Measurements from ENCODE around the gene HOXC9. TPM values are rescaled to one million over a fixed set of nuclear protein-coding genes. Genes with fewer than 3 reads are reported as not detected.

Gene HOXC9
- total RNA-seq, 1 donor from 2014 or later, result not detected

DNA sequence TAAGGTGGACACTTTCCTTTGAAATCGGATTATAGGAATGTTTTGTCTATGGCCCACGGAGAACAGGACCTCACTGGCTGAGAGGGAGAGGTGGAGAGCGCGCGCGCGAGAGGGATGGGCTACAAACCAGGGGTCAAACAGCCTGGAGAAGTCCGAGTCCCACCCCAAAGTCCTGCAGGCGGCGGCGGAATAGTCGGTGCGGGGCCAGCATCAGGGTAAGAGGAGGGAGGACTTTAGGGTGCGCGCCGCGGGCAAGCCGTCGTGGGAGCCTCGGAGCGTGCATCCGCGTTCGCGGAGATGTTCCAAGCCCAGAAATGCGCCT lies 5.5 kb downstream of the HOXC9 start:
- H3K4me3 Mint-ChIP-seq, result no peak overlapping the region
- TF ChIP-seq, protein P1, sequence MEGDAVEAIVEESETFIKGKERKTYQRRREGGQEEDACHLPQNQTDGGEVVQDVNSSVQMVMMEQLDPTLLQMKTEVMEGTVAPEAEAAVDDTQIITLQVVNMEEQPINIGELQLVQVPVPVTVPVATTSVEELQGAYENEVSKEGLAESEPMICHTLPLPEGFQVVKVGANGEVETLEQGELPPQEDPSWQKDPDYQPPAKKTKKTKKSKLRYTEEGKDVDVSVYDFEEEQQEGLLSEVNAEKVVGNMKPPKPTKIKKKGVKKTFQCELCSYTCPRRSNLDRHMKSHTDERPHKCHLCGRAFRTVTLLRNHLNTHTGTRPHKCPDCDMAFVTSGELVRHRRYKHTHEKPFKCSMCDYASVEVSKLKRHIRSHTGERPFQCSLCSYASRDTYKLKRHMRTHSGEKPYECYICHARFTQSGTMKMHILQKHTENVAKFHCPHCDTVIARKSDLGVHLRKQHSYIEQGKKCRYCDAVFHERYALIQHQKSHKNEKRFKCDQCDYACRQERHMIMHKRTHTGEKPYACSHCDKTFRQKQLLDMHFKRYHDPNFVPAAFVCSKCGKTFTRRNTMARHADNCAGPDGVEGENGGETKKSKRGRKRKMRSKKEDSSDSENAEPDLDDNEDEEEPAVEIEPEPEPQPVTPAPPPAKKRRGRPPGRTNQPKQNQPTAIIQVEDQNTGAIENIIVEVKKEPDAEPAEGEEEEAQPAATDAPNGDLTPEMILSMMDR (IDR thresholded peaks at IDR 0.05), result no peak
- peaks cover 78% of the 10 kb centered on the region for H3K27me3 Mint-ChIP-seq
- H3K9me3 Mint-ChIP-seq, result no peaks in the 10 kb centered on the region
- DNase-seq (no peak), ATAC-seq (ENCODE audit: low read depth) (no peak)
- intact Hi-C loops (cut with micrococcal nuclease), result loop anchor here (5.0 to 10.0 kb wide), 4 partner anchors 42 to 389 kb away; partner anchors contain the start of gene CISTR
- H3K4me1 Mint-ChIP-seq, result peaks cover 22% of the 10 kb centered on the region
- POLR2A ChIA-PET, result interaction anchor here (0.6 to 1.7 kb wide), 3 partner anchors 183 to 202 kb away, joined by 3 to 7 read pairs (median 5); partner anchors contain the start of gene SMUG1
- CTCF ChIA-PET, result interaction anchor here (0.6 to 7.4 kb wide), 15 partner anchors 10 to 213 kb away, joined by 3 to 78 read pairs (median 6); partner anchors contain the start of genes HOXC10, HOXC4, HOXC5 and SMUG1
- H3K36me3 Mint-ChIP-seq (ENCODE audit: low read depth), result no peaks in the 10 kb centered on the region
- no peak overlapping the region for H3K27ac Mint-ChIP-seq

DNA sequence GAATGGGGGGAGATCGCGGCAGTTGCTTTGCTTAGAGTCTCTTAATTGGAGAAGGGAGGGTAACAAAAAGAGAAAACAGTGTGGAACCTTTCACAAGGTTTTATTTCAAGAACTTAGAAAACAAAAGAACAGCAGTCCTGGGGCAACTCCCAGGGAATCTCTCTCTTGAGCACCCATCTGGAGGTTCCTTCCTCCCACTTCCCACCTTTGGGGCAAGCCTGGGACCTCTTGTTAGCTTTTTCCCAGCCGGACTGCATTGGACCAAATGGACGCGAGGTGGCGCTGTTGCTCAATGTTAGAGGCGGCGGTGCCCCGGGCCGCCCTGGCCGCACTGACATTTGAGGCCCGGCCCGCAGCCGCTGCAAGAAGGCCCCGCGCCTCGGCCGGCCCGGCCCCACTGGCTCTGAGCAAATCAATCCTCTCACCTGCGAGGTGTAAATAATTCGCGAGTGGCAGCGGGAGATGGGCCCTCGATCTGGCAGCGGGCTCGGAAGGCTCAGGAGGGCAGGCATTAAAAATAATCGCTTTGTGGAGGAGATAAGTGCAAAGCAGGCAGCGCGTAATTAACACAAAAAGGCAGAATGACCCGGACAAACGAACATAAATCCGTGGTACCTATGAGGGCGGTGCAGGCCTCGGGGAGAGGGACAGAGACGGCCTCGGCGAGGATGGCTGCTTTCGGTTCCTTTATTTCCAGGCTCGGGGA lies 6.0 kb downstream of the HOXC9 start:
- POLR2A ChIA-PET, result interaction anchor here (0.6 to 1.7 kb wide), 3 partner anchors 183 to 201 kb away, joined by 3 to 7 read pairs (median 5); partner anchors contain the start of gene SMUG1
- Mint-ChIP-seq H3K27ac (no peak overlapping the region), H3K4me3 (peak overlapping the region; percentile 78), H3K27me3 (peaks cover 77% of the 10 kb centered on the region), H3K4me1 (peaks cover 23% of the 10 kb centered on the region), H3K36me3 (ENCODE audit: low read depth) (no peaks in the 10 kb centered on the region), H3K9me3 (no peaks in the 10 kb centered on the region)
- CTCF ChIA-PET, result interaction anchor here (0.6 to 7.4 kb wide), 17 partner anchors 10 to 212 kb away, joined by 3 to 78 read pairs (median 6); partner anchors contain the start of genes HOXC10, HOXC4, HOXC5 and SMUG1
- ATAC-seq (ENCODE audit: low read depth) (peak; percentile 89), DNase-seq (peak; percentile 83)
- TF ChIP-seq, protein P1 (IDR thresholded peaks at IDR 0.05), result peak; percentile 67
- intact Hi-C loops (cut with micrococcal nuclease), result loop anchor here (1.0 to 10.0 kb wide), 9 partner anchors 11 to 389 kb away; partner anchors contain the start of genes CISTR and HOXC5

DNA sequence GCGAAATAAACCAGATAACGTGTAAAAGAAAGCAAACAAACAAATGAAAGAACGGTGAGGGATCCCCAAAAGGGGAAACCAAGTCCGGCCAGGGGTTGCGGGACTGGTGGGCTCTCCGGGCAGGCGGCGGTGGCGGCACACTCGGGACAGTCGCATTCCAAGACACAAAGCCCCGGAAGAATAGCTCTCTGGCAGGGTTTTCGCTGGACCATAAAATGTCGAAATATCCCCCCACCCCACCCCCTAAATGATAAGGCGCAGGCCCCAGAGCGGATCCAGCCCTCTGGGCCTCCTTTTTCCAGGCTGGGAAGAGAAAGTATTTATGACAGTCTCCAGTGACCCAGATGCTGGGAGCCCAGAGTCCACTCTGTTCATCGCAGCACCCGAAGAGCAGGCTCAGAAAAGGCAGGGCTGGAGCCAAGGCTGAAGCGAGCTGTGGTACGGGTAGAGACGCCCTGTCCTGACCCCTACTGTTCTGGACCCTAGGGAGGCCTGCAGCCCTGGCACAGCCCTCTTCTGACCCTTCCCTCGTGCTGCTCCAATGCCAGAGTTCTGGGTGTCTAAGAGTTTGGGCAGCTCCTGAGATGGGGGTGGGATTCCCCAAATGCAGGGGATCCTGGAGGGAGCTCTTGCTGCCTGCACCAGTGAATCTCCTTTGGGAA lies 6.7 kb downstream of the HOXC9 start:
- intact Hi-C loops (cut with micrococcal nuclease), result loop anchor here (1.0 to 10.0 kb wide), 9 partner anchors 11 to 388 kb away; partner anchors contain the start of genes CISTR and HOXC5
- Mint-ChIP-seq H3K27ac (no peak overlapping the region), H3K36me3 (ENCODE audit: low read depth) (no peaks in the 10 kb centered on the region), H3K9me3 (no peaks in the 10 kb centered on the region), H3K4me1 (peaks cover 29% of the 10 kb centered on the region), H3K27me3 (peaks cover 77% of the 10 kb centered on the region), H3K4me3 (peak overlapping the region; percentile 78)
- ChIA-PET POLR2A (interaction anchor here (1.0 to 1.7 kb wide), 2 partner anchors 182 to 201 kb away, joined by 3 to 7 read pairs; partner anchors contain the start of gene SMUG1), CTCF (interaction anchor here (0.9 to 7.4 kb wide), 13 partner anchors 11 to 212 kb away, joined by 3 to 78 read pairs (median 7); partner anchors contain the start of genes HOXC10, HOXC4, HOXC5 and HOXC6)
- ATAC-seq (ENCODE audit: low read depth) (no peak), DNase-seq (no peak)
- TF ChIP-seq, protein P1 (IDR thresholded peaks at IDR 0.05), result no peak

DNA sequence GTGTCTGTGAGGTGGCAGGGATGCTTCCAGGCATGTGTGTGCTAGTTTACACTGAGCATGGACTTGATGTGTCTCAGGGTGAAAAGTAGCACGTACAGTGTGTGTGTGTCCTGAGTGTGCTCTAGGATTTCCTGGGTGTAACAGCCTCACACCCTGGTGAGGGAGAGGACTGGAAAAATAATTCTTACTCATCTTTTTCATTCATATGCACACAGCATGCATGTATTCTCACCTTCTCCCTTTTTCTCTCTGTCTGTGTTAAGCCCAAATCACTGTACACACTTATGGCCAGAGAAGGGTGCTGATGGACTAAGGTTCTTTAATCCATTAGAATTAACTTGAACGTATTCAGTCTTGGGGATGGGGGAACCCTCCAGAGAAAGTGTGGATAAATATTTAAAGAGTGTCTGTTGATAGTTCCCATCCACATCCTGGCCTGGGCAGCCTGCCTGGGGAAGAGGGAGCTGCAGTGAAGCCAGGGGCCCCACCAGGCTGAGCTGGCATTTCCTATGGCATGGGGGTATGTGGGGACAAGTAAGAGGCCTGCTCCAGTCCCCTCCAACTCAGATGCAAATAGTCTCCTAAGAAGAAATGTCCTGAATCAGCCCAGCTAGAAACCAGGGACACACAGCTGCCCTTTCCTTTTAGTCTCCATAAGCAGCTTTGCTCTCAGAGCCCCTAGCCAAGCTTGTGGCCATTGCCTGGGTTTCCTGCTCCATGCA lies 7.7 kb downstream of the HOXC9 start:
- ATAC-seq (ENCODE audit: low read depth), result no peak
- no peaks in the 10 kb centered on the region for H3K36me3 Mint-ChIP-seq (ENCODE audit: low read depth)
- intact Hi-C loops (cut with micrococcal nuclease), result loop anchor here (2.0 to 10.0 kb wide), 5 partner anchors 25 to 387 kb away; partner anchors contain the start of genes CISTR and HOXC5
- no peak for DNase-seq
- ChIA-PET POLR2A (no interaction called here), CTCF (interaction anchor here (0.9 to 7.4 kb wide), 5 partner anchors 21 to 199 kb away, joined by 3 to 78 read pairs (median 8); partner anchors contain the start of genes HOXC5, HOXC6 and SMUG1)
- H3K27me3 Mint-ChIP-seq, result peaks cover 73% of the 10 kb centered on the region
- TF ChIP-seq, protein P1 (IDR thresholded peaks at IDR 0.05), result no peak
- no peaks in the 10 kb centered on the region for H3K9me3 Mint-ChIP-seq
- H3K27ac Mint-ChIP-seq, result no peak overlapping the region
- H3K4me1 Mint-ChIP-seq, result peaks cover 29% of the 10 kb centered on the region
- H3K4me3 Mint-ChIP-seq, result no peak overlapping the region

All from activated B cell treated with CpG ODN at 0.5 μM for 24 hours (primary cell).